NCI-H2107 treated with DMSO at 0.1 percent for 48 hours (cell line): Measurements from ENCODE around the gene TBL3.
"Not testable (repeated sequence)": the region's sequence is repeated elsewhere in the genome, so short reads cannot be mapped to it uniquely, and the experiment has no call there.

Experiments
- DNase-seq: peaks from one replicate; lab custom pipeline; 2025; ENCODE audit not compliant: unreplicated experiment; lab: John Stamatoyannopoulos, UW

TBL3 gene

GRCh38 chr16:1998852-1999801 is 27.3 kb downstream of the TBL3 start:
- no peak for DNase-seq

- DNase-seq, result no peak
These were observed 28.1 kb downstream of the TBL3 start for GRCh38 chr16:1999866-2000514.

GRCh38 chr16:2001035-2001434 is 29.2 kb downstream of the TBL3 start:
- no peak for DNase-seq

DNA sequence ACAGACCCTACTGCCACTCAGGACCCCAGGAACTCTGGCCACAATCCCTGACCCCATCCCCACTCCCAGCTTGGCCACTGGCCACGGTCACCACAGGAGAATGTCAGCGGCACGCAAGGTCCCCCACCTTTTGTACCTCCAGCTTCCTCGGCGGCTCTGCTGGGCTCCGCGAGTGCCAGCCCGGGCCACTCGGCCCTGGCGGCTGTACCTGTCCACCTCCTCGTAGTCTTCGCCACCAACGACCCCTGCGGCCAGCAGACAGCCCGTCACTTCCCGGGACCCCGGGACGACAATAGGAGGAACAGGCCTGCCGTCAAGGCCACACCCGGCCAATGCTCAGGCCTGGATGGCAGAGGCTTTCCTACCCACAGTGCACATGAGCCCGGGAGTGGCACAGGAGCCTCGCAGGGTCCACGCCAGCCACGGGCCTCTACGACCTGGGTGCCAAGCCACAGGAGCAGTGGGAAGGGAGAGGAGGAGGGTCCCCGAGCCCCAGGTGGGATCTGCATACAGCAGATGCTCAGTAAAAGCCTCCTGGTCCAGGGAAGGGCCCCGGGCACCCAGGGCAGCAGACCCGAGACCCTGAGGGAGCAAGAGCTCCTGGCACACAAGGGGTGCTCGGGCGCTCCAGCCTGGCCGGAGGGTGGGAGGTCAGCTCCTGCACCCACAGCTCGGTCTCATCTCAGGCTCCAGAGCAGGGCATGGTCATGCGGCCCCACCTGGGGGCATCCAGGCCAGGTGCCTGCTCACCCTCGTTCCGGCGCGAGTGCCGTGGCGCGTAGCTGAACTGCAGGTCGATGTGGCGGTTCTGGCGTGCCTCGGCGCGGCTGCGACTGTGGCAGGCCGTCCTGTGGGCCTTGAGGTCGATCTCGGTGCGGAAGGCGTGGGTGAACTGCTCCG is 29.9 kb downstream of the TBL3 start:
- no peak for DNase-seq

DNA sequence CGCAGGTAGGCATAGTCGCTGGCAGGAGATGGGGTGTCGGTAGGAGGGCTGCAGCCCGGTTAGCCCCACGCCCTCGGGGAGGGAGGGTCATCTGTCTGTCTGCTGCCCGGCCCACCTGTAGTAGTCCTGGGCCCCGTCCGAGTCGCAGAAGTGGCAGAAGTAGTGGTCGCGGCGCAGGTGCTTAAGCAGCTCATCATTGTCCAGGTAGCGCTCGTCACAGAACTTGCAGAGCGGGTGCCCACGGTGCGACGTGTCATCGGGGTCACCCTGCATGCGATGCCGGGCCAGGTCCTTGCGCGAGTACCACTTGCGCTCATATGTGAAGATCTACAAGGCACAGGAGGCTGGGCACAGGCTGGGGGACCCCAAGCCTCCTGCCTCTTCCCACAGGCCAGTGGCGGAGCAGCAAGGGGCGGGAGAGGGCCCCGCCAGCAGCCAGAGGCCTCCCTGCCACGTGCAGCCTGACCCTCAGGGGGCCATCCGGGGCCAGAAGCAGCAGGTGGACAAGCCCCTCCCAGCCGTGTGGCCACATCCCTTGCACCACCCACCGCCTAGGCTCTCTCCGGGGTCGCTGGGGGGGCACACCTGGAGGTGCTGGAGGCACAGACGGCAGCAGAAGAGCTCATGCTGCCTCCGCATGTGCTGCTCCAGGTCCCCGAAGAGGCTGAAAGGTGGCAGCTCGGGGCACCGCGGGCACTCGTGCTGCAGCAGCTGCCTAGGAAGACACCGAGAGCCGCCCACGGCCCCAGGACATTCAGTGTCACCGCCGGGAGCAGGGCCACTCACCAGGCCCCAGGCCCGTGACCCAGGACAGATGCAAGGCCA is 30.8 kb downstream of the TBL3 start:
- no peak for DNase-seq

DNA sequence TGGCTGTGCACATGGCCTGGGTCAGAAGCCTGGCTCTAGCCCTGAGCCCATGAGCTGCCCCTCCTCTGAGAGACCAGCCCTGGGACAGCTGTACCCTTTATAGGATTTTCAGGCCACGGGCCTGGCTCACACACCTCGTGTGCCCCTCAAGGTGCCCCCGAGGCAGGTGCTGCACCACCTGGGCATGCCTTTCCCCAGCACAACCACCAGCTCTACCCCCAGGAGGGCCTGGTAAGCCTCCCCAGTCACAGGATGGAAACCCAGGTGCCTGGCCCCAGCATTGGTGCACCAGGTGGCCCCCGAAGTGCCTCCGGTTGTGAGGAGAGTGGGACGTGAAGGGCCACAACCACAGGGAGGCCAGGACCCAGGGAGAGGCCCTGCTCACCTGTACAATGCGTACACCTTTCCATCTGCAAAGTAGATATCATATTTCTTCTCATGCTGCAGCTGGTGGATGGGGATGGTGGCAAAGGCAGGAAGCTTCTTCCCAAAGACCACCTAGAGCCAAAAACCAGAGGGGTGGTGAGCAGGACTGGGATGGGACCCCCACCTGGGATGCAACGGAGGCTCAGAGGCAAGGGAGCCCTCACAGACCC is 31.5 kb downstream of the TBL3 start:
- no peak for DNase-seq

DNA sequence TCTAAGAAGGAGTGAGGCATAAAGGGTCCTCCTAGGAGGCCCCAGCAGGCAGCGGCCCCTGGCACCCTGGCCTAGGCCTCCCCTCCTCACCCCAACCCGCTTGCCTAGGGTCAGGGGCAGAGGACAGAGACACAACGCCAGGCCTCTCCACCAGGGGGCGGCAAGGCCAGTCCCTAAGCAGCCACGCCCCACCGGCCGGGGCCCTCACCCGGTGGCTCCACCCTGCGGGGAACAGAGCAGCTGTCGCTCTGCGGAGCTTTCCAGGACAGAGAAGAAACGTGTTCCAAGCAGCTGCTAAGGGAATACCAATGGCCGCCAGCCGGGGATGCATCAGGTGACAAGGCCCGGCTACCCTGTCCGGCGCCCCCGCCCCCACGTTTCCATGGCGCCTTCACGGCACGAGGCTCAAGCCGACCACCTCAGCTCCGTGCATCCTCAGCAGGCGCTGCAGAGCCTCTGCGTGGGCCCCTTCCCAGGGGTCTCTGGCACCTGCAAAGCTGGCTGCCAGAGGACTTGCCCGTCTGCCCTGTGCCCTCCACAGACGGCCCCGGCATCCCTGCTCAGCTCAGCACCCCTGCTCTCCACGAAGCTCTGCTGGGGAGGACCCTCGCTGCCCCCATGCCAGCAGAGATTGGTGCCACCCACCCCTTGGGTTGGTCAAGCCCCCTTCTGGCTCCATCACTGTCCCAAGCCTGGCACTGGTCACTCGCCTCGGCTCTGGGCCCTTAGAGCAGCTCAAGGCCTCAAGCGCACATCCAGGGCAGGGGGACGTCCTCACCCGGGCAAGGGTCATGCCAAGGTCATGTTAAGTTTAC is 32.2 kb downstream of the TBL3 start:
- DNase-seq, result peak; percentile 82

- no peak for DNase-seq
These were observed 33.1 kb downstream of the TBL3 start for GRCh38 chr16:2004795-2005517.

DNA sequence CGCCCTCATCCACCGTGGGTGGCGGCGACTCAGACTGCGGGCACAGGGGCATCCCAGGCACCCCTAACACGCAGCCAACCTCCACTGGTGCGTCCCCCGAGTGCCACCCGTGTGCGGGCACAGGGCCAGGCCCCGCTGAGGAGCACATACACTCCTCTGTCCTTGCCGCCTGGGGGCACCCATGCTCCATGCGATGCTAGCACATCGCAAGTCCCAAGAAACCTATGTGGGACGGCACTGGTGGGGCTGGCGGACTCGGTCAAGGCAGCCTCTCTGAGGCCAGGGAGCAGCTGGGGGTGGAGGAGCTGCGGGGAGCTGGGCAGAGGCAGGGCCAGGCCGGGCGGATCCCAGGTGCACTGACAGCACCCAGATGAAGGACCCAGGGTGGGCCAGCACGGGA is 33.8 kb downstream of the TBL3 start:
- DNase-seq, result peak; percentile 23

- DNase-seq, result no peak
These were observed 34.5 kb downstream of the TBL3 start for GRCh38 chr16:2006317-2006716.

GRCh38 chr16:2007081-2007836 is 35.4 kb downstream of the TBL3 start:
- DNase-seq, result no peak

DNA sequence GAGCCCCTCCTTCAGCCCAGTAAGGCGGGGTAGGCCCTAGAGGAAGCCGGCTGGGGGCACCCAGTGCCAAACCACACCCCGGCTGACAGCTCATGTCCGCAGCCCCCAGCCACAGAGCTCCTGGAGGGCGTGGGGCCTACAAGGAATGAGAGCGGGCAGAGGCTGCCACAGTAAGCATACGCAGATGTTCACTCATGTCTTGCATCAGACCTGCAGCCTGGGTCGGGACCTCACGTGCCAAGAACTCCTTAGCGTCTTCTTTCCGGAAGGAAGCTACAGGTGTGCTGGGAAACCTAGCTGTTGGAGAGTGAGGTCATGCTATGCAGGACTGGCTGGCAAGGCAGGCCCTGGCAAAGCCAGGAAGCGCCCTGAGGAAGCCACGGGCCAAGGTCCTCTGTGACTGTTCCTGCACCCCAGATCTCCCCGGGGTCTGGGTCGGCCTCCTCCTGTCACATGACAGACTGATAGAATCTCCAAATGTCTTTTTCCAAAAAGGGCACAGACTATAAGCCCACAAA is 36.2 kb downstream of the TBL3 start:
- DNase-seq, result no peak

GRCh38 chr16:2008631-2009163 is 36.8 kb downstream of the TBL3 start:
- DNase-seq, result no peak

DNA sequence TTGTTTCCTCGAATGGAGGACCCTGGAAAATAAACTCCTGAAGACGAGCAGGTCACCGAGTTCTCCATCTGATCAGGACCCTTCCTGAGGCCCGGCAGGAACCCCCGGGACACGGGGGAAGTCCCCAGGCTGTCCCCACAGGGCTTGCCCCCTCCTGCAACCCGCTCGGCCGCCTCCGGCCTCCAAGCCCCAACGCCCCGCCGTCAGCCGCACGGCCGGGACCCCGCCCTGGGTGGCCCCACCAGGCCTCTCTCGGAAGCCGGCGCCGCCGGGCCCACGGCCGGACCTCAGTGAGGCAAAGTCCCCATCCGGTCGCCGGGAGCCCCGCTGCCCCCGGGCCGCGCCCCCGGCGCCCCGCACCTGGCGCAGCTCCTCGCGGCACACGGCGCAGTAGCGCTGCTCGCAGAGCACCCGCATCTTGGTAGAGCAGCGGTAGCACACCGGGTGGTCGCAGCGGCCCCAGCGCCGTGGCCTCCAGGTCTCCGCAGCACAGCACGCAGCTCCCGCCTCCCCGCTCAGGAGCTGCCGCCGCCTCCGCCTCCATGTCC is 37.4 kb downstream of the TBL3 start:
- no peak for DNase-seq

- DNase-seq, result peak; percentile 35
These were observed 38.1 kb downstream of the TBL3 start, which contains the start of gene ZNF598 for GRCh38 chr16:2009791-2010510. Gene ZNF598 (minus strand): TSS chr16:2009821.

DNA sequence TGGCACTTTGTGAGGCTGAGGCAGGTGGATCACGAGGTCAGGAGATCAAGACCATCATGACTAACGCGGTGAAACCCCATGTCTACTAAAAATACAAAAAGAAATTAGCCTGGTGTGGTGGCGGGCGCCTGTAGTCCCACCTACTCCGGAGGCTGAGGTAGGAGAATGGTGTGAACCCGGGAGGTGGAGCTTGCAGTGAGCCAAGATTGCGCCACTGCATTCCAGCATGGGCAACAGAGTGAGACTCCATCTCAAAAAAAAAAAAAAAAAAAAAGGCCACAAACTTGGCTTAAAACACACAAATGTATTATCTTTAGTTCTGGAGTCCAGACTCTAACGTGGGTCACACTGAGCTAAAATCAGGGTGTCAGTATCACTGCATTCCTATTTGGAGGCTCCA is 39.9 kb downstream of the TBL3 start:
- not testable (repeated sequence) for DNase-seq
